Measurements from ENCODE around the gene ZNF727.
A peak's percentile ranks its signal among the peaks of the same experiment; 100 is the strongest.
"Not testable (repeated sequence)": the region's sequence is repeated elsewhere in the genome, so short reads cannot be mapped to it uniquely, and the experiment has no call there.

ZNF727 gene

GRCh38 chr7:64045301-64046040, at the start of gene ZNF727:
Gene ZNF727, plus strand, starts transcription at chr7:64045434. Its CDS starts 188 bp downstream, at chr7:64045622.
- peak; percentile 17 for DNase-seq (ENCODE audit: low read depth)

- DNase-seq (ENCODE audit: low read depth): no peak
These were observed 46.7 kb upstream of the ZNF727 start, which contains the start of gene ZNF722 for GRCh38 chr7:63998549-63998948. Gene ZNF722, plus strand, starts transcription at chr7:63998849. Its CDS starts 113 bp downstream, at chr7:63998962.

GRCh38 chr7:64015496-64015895, 29.7 kb upstream of the ZNF727 start:
- not testable (repeated sequence) for DNase-seq (ENCODE audit: low read depth)

DNA sequence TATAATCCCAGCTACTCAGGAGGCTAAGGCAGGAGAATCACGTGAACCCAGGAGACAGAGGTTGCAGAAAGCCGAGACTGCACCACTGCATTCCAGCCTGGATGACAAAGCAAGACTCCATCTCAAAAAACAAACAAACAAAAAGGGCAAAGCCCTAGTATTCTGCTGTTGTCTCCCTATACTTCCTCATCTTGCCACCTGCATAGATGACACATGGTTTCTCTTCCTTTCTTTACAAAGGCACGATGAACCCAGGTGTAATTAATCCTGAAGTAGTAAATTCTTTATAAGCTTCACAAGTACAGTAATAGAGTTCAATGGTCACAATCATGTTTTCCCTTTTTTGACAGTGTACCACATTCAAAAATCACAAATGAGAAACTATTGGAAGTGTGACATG, 9.8 kb upstream of the ZNF727 start:
- DNase-seq (ENCODE audit: low read depth): no peak

- no peak for DNase-seq (ENCODE audit: low read depth)
These were observed 8.1 kb upstream of the ZNF727 start for GRCh38 chr7:64037095-64037494.

GRCh38 chr7:64046041-64046389, 781 bp downstream of the ZNF727 start:
- DNase-seq (ENCODE audit: low read depth): no peak

- not testable (repeated sequence) for DNase-seq (ENCODE audit: low read depth)
These were observed 32.8 kb downstream of the ZNF727 start for GRCh38 chr7:64077837-64078698.

- DNase-seq (ENCODE audit: low read depth): no peak
These were observed 33.4 kb downstream of the ZNF727 start for GRCh38 chr7:64078699-64078994.

- DNase-seq (ENCODE audit: low read depth): no peak
These were observed 42.3 kb downstream of the ZNF727 start for GRCh38 chr7:64087501-64087900.

GRCh38 chr7:64088863-64089262, 43.6 kb downstream of the ZNF727 start:
- not testable (repeated sequence) for DNase-seq (ENCODE audit: low read depth)
